RWPE1 (cell line): ENCODE results near the gene FAAP100.

Experiments
- CTCF ChIA-PET: fragments of 350-600 bp; sonication (Branson Sonifier 250); formaldehyde crosslinking; extraction: SDS; loops from one replicate; lab custom pipeline; 2021; lab: Yijun Ruan, JAX
- POLR2A ChIA-PET: fragments of 400-600 bp; formaldehyde crosslinking; extraction: SDS; loops from one replicate; lab custom pipeline; 2020; ENCODE audit warnings: antibody characterized with exemption; ENCODE audit not compliant: low non-redundant PET; lab: Yijun Ruan, JAX
- DNase-seq: peaks from one replicate; pipeline ENCODE4 v3.0.0; 2012; ENCODE audit warnings: low spot score
- H3K27ac ChIP-seq: fragments of 450-650 bp; 2 replicates; pipeline ENCODE4 v1.5.1; 2017
- TF ChIP-seq, protein P1 (sequence below): fragments of 450-650 bp; conservative IDR thresholded peaks from 2 replicates; pipeline ENCODE4 v1.5.1; 2017; ENCODE audit warnings: low read depth, mild to moderate bottlenecking

FAAP100 gene

DNA sequence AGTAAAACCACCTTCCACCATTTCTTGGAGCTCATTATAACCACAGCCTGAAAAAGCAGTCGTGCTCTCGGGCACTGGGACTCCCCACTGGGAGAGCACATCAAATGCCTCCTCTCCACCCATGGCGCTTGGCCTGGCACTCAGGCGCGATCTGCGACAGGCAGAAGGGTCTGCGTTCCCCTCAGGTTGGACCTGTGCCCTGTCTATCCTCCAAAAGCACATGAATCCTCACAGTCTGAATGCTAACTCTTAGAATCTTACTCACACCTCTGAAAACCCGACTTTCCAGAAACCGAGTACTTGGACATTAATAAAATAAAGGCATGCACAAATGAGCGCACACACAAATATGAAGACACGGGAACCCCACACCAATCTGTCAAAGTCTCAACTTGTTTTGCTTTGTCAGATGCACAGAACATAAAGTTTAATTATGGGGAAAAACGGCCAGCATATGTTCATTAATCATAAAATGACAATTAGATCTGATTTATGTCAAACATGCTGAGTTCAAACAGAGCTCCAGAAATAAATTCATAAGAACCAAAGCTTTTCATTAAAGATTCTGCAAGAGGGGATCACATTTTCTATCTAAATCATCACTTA is 20.5 kb upstream of the FAAP100 start:
- ChIA-PET CTCF (interaction anchor here (0.6 kb wide), 1 partner anchor 54 kb away, joined by 3 read pairs; no protein-coding TSS in a partner anchor), POLR2A (no interaction called here)
- no peak for DNase-seq
- TF ChIP-seq, protein P1, sequence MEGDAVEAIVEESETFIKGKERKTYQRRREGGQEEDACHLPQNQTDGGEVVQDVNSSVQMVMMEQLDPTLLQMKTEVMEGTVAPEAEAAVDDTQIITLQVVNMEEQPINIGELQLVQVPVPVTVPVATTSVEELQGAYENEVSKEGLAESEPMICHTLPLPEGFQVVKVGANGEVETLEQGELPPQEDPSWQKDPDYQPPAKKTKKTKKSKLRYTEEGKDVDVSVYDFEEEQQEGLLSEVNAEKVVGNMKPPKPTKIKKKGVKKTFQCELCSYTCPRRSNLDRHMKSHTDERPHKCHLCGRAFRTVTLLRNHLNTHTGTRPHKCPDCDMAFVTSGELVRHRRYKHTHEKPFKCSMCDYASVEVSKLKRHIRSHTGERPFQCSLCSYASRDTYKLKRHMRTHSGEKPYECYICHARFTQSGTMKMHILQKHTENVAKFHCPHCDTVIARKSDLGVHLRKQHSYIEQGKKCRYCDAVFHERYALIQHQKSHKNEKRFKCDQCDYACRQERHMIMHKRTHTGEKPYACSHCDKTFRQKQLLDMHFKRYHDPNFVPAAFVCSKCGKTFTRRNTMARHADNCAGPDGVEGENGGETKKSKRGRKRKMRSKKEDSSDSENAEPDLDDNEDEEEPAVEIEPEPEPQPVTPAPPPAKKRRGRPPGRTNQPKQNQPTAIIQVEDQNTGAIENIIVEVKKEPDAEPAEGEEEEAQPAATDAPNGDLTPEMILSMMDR = no peak
- H3K27ac ChIP-seq = peak overlapping the region; percentile 99

DNA sequence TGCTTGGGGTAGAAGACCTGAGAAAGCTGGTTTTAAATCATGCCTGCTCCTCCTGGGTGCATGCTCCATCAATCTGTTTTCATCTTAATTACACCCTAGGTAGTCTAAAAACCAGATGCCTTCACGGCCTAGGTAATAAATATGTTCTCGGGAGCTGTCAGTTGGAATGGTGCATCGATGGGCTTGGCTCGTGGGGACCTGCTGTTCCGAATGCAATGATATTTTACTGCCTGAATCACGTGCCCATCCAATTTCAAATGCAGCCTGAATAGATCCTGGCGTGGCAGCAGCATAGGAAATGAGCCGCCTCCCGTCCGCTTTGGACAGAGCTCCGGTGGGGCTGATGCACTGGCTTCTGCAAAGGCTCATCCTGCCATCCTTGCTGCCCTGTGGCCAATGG is 18.8 kb upstream of the FAAP100 start:
- CTCF ChIA-PET = no interaction called here

DNA sequence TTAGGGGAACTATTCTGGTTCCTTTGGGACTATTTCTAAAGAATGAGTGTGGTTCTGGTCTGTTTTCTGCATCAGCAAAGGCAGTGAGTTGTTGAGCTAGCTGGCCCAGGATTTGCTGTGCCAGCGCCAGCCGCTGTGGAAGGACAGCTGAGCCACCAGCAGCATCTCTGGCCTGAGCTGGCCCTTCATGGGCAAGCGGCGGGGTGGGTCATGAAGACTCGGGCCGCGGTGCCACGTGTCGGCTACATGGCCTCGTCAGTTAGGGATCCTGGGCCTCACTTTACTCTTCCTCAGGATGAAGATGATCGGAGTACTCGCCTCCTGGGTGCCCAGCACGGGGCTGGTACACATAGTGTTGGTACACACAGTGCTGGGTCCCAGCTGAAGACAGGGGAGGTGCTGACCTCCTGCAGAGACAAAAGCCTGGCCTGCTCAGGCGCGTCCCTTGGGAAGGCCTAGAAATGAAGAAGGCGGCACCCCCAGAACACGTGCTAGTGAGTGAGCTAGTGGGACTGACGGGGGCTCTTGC is 17.9 kb upstream of the FAAP100 start:
- ChIA-PET POLR2A (no interaction called here), CTCF (no interaction called here)
- H3K27ac ChIP-seq = peak overlapping the region; percentile 99
- TF ChIP-seq, protein P1 = no peak
- DNase-seq = no peak

More for the DNA sequence above, 18.8 kb upstream of the FAAP100 start:
- TF ChIP-seq, protein P1 = no peak
- no peak for DNase-seq
- H3K27ac ChIP-seq = peak overlapping the region; percentile 99
- POLR2A ChIA-PET = no interaction called here

DNA sequence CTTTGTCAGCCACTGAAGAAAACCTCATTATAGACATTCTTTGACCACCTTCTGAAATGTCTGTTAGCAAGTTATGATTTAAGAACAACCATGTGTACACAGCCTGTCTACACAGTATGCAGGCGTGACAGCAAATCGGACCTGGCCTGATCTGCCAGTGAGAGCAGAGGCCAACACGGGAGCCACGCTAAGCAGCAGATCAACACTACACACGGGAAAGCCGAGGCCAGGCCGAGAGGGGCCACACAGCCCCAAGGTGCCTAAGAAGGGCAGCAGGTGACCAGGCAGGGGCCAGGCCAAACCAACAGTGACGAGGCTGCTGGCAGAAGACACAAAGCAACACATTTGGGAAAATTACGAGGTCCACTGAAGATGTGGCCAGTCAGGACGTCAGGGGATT is 16.3 kb upstream of the FAAP100 start:
- H3K27ac ChIP-seq = peak overlapping the region; percentile 99
- TF ChIP-seq, protein P1 = no peak
- CTCF ChIA-PET = interaction anchor here (0.6 to 0.9 kb wide), 2 partner anchors 21 to 84 kb away, joined by 4 to 5 read pairs; no protein-coding TSS in a partner anchor
- DNase-seq = no peak
- POLR2A ChIA-PET = no interaction called here

DNA sequence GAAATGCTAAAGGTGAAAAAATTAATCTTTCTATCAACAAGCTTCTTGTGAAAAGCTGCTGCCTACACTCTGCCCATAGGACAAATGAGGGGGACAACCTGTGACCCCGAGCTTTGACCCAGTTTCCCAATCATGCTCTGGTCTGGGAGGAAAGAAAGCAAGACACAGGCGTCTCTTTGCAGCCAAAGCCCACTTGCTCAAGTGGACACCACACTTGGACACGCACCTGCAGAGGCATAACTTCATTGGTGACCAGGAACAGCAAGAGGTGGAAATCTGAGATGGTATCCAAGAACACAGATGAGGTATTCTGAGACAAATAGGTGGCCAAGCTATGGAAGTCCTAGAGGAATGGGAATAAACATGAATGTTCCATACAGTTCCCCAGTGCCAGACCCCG is 15.0 kb upstream of the FAAP100 start:
- TF ChIP-seq, protein P1 = no peak
- POLR2A ChIA-PET = no interaction called here
- CTCF ChIA-PET = interaction anchor here (0.6 to 1.4 kb wide), 3 partner anchors 15 to 1560 kb away, joined by 3 read pairs; no protein-coding TSS in a partner anchor
- H3K27ac ChIP-seq = peak overlapping the region; percentile 99
- no peak for DNase-seq

DNA sequence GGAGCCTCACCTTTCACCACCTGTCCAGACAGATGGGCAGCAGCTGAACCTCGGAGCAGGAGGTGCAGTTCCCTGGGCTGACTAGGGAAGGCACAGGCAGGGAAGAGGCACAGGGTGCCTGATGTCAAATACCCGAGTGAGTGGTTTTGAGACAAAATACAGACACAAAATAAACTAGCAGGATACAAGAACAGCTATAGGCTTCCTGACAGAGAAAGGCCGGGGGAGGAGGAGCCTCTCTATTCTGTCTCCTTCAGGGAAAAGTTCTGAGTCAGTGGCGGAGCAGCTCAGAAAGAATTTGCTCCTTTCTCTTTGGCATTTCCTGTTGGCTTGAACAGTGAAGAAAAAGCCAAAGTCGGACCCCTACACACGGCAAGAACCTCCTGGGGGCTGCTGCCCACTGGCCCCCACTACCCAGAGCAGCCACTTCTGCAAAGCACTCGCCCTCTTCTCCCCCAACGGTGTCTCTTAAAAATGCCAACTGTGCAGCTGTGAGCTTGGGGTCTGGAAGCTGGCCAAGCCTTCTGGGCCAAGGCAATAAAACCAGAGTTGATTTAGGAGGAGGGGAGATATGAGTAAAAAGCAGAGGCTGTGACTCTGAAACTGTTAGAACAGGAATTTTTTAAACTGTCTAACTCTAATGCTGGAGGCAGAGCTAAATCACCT is 14.4 kb upstream of the FAAP100 start:
- DNase-seq = peak; percentile 81
- TF ChIP-seq, protein P1 = no peak
- peak overlapping the region; percentile 99 for H3K27ac ChIP-seq
- CTCF ChIA-PET = interaction anchor here (0.6 to 1.4 kb wide), 5 partner anchors 11 to 1560 kb away, joined by 3 to 6 read pairs (median 3); no protein-coding TSS in a partner anchor
- POLR2A ChIA-PET = interaction anchor here (0.6 kb wide), 1 partner anchor 14 kb away, joined by 4 read pairs; no protein-coding TSS in a partner anchor
